Panc1 (cell line): ENCODE results near the gene POLR2J3.
"Not testable (repeated sequence)": the region's sequence is repeated elsewhere in the genome, so short reads cannot be mapped to it uniquely, and the experiment has no call there.

Source experiments
- TF ChIP-seq, protein P1 (sequence below): fragments of 450-650 bp; IDR thresholded peaks from 2 replicates; pipeline ENCODE4 v1.5.1; 2017; ENCODE audit warnings: mild to moderate bottlenecking
- TF ChIP-seq, protein P2 (sequence below), 2 experiments: IDR thresholded peaks; 2 replicates each; pipeline ENCODE4 v1.6.1; 2011 to 2012; ENCODE audit warnings: low read depth in 2 of 2, control low read depth in 1 of 2, low read length in 1 of 2, mild to moderate bottlenecking in 1 of 2, moderate library complexity in 1 of 2; ENCODE audit not compliant: insufficient read depth in 1 of 2

DNA sequence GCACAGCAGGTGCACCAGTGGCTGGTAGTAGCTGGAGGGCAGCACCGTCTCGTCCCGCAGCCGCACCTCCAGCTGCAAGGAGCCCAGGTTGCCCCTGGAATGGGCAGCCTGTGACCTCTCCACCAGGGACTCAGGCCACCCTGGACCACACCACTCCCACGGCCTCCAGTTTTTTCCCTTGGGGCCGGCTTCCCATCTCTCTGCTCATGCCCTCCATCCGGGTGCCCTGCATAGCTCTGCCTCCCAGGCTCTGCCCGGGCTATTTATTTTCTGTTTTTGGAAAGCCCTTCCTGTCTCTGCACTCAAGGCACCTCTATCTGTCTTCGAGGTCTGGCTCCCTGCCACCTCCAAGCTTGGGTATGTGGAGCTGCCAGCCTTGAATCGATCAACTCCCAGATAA is 23.7 kb upstream of the POLR2J3 start:
- TF ChIP-seq, protein P1, sequence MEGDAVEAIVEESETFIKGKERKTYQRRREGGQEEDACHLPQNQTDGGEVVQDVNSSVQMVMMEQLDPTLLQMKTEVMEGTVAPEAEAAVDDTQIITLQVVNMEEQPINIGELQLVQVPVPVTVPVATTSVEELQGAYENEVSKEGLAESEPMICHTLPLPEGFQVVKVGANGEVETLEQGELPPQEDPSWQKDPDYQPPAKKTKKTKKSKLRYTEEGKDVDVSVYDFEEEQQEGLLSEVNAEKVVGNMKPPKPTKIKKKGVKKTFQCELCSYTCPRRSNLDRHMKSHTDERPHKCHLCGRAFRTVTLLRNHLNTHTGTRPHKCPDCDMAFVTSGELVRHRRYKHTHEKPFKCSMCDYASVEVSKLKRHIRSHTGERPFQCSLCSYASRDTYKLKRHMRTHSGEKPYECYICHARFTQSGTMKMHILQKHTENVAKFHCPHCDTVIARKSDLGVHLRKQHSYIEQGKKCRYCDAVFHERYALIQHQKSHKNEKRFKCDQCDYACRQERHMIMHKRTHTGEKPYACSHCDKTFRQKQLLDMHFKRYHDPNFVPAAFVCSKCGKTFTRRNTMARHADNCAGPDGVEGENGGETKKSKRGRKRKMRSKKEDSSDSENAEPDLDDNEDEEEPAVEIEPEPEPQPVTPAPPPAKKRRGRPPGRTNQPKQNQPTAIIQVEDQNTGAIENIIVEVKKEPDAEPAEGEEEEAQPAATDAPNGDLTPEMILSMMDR = not testable (repeated sequence)
- TF ChIP-seq, protein P2, sequence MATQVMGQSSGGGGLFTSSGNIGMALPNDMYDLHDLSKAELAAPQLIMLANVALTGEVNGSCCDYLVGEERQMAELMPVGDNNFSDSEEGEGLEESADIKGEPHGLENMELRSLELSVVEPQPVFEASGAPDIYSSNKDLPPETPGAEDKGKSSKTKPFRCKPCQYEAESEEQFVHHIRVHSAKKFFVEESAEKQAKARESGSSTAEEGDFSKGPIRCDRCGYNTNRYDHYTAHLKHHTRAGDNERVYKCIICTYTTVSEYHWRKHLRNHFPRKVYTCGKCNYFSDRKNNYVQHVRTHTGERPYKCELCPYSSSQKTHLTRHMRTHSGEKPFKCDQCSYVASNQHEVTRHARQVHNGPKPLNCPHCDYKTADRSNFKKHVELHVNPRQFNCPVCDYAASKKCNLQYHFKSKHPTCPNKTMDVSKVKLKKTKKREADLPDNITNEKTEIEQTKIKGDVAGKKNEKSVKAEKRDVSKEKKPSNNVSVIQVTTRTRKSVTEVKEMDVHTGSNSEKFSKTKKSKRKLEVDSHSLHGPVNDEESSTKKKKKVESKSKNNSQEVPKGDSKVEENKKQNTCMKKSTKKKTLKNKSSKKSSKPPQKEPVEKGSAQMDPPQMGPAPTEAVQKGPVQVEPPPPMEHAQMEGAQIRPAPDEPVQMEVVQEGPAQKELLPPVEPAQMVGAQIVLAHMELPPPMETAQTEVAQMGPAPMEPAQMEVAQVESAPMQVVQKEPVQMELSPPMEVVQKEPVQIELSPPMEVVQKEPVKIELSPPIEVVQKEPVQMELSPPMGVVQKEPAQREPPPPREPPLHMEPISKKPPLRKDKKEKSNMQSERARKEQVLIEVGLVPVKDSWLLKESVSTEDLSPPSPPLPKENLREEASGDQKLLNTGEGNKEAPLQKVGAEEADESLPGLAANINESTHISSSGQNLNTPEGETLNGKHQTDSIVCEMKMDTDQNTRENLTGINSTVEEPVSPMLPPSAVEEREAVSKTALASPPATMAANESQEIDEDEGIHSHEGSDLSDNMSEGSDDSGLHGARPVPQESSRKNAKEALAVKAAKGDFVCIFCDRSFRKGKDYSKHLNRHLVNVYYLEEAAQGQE (IDR thresholded peaks at IDR 0.05; ENCODE audit: insufficient read depth in 1 of 2, low read depth in 2 of 2, low read length in 1 of 2) = not testable (repeated sequence)
